ENCODE measurements around the gene SORCS2.

DNA sequence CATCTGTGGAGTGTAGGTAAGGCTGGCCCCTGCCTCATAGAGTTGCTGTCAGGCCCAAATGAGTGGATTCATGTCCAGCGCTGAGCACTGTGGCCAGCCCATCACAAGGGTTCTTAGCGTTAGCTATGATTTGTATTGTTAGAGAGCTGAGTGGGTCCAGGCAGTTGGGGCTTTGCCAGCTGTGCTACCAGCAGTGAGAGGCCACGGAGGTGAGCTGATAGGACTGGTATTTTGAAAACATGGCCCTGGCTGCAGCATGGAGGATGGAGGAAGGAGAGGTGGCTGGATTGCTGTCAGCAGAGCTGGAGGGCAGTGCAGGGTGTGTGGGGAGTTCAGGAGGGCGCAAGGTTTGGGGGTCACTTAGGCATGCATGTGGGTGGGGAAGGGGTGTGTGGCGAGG, 172.6 kb downstream of the SORCS2 start:
- TF ChIP-seq, protein P1, sequence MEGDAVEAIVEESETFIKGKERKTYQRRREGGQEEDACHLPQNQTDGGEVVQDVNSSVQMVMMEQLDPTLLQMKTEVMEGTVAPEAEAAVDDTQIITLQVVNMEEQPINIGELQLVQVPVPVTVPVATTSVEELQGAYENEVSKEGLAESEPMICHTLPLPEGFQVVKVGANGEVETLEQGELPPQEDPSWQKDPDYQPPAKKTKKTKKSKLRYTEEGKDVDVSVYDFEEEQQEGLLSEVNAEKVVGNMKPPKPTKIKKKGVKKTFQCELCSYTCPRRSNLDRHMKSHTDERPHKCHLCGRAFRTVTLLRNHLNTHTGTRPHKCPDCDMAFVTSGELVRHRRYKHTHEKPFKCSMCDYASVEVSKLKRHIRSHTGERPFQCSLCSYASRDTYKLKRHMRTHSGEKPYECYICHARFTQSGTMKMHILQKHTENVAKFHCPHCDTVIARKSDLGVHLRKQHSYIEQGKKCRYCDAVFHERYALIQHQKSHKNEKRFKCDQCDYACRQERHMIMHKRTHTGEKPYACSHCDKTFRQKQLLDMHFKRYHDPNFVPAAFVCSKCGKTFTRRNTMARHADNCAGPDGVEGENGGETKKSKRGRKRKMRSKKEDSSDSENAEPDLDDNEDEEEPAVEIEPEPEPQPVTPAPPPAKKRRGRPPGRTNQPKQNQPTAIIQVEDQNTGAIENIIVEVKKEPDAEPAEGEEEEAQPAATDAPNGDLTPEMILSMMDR (IDR thresholded peaks at IDR 0.05), result no peak
- no peak for TF ChIP-seq POLR2A (IDR thresholded peaks at IDR 0.05)

Measured in uterus (tissue), 2 donors.